SHP77 (cell line): ENCODE measurements around the gene DDX24.

Experiments used
- DNase-seq, 2 experiments: peaks; one replicate each; lab custom pipeline; 2025; lab: John Stamatoyannopoulos, UW

The DDX24 gene, protein sequence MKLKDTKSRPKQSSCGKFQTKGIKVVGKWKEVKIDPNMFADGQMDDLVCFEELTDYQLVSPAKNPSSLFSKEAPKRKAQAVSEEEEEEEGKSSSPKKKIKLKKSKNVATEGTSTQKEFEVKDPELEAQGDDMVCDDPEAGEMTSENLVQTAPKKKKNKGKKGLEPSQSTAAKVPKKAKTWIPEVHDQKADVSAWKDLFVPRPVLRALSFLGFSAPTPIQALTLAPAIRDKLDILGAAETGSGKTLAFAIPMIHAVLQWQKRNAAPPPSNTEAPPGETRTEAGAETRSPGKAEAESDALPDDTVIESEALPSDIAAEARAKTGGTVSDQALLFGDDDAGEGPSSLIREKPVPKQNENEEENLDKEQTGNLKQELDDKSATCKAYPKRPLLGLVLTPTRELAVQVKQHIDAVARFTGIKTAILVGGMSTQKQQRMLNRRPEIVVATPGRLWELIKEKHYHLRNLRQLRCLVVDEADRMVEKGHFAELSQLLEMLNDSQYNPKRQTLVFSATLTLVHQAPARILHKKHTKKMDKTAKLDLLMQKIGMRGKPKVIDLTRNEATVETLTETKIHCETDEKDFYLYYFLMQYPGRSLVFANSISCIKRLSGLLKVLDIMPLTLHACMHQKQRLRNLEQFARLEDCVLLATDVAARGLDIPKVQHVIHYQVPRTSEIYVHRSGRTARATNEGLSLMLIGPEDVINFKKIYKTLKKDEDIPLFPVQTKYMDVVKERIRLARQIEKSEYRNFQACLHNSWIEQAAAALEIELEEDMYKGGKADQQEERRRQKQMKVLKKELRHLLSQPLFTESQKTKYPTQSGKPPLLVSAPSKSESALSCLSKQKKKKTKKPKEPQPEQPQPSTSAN

GRCh38 chr14:94080621-94081385 lies at the start of gene DDX24, which contains the start of gene IFI27L1:
TSS of gene DDX24 (minus strand) at chr14:94081202. CDS start at chr14:94079742, 1,460 bp downstream.
TSS of gene IFI27L1 (plus strand) at chr14:94081310. CDS start at chr14:94096938, 15,628 bp downstream.
- DNase-seq, result peak; percentile 81 to 93

DNA sequence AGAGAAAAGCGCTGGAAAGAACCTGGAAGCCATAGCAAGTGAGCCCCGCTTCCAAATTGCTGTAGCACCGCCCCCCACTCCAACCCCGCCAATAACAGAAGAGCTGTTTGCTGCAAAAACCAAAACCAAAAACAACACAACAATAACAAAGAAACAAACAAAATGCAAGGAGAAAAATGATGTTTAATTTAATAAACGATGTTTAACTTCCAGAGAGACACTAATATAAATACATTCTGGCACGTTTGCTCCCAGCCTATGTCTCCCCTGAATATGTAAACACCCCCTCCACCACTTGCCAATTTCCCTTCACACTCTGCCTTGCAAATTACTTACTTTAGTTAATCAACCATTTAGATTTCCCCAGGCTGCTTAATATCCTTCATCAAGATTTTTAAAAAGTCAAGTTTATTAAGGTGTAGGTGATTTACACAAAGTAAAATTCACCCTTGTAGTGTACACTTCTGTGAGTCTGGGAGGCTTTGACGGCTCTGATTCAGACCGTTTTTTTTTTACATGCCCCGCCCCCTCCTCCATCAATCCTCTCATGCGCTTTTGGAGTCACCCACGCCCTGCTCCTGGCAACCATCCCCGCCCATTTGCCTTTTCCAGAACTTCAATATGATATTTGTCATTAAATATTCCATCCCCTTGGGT lies 48.9 kb upstream of the DDX24 start:
- DNase-seq, result peak; percentile 60

DNA sequence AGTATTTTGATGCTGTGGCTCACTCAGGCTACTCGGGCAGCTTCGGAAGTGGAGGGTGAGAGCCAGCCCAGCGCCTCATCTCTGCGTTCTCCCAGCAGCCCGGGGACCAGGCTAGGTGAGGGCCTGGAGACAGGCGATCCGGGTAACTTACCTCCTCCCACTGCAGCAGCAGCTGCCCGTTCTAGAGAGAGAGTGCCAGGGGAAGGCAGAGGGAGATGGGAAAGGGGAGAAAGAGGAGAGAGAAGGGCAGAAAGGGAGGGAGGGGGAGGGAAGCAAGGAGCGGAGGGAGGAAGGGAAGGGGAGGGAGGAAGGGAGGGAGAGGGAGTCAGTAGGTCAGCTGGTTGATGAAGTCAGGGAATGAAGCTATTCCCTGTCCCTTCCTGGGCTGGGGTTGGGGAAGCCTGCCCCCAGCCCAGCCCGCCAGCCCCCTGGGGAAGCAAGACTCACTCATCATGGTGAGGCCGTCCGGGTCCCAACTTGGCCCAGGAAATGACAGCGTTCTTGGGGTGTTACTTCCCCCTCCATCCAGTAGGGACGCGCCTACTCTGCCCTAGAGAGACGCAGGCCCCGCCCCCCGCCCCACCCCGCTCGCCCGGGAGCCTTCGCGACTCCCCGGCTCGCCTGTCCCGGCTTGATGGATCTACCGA lies 48.2 kb upstream of the DDX24 start, which contains the start of gene IFI27L2:
Gene IFI27L2, minus strand, starts transcription at position 494 of the 647 bp plus-strand sequence. Its CDS starts 40 bp downstream, at position 454.
- DNase-seq, result peak; percentile 77 to 85

DNA sequence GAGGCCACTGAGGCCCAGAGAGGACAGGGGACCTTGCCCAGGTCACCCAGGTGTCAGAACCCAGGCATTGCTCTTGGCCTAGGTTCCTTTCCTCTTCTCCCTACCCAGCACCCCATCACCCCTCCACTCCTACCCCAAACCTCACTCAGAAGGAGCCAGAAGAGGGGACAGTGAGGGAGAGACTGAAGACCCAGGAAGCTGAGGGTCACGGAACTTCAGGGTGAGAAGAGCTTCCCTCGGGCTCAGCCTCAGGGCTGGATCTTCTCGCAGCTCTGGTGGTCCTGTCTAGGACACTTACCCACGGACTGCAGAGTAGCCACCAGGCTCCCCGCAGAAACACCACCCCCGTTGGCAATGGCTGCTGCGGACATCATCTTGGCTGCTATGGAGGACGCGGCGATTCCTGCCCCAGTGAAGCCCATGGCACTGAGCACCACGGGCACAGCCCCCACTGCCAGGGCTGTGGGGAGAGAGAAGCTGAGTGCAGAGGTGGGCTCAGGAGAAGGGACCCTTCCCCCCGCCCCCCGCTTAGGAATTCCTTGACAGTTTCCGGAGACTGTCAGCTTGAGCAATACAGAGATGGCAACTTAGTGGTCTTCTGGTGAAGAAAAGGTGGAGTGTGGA lies 47.3 kb upstream of the DDX24 start:
- DNase-seq, result no peak

DNA sequence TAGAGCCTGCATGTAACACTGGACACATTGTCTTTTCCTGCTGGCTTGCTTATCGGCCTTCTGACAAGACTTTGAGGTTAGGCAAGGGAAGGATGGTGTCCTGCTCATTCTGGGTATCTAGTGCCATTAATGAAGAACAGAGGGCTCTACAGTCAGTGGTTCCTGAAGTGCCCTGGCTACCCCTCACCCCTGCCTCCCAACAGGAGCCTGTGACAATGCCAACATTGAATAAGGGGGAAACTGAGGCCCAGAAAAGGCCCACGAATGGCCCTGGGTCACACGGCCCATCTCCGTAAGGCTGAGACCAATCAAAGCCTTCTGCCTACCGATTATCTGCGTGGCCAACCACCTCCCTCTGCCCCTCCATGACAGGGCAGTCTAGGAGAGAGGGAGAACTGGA lies 46.3 kb upstream of the DDX24 start:
- no peak for DNase-seq

DNA sequence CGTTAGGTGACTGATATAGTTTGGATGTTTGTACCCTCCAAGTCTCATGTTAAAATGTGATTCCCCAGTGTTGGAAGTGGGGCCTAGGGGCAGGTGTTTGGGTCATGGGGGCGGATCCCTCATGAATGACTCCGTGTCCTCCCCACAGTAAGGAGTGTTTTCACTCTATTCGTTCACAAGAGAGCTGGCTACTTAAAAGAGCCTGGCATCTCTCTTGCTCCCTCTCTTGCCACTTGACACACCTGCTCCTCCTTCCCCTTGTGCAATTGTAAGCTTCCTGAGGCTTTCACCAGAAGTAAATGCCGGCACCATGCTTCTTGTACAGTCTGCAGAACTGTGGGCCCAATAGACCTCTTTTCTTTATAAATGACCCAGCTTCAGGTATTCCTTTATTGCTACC lies 45.8 kb upstream of the DDX24 start:
- no peak for DNase-seq

GRCh38 chr14:94126419-94126677 lies 45.3 kb upstream of the DDX24 start:
- DNase-seq, result no peak

DNA sequence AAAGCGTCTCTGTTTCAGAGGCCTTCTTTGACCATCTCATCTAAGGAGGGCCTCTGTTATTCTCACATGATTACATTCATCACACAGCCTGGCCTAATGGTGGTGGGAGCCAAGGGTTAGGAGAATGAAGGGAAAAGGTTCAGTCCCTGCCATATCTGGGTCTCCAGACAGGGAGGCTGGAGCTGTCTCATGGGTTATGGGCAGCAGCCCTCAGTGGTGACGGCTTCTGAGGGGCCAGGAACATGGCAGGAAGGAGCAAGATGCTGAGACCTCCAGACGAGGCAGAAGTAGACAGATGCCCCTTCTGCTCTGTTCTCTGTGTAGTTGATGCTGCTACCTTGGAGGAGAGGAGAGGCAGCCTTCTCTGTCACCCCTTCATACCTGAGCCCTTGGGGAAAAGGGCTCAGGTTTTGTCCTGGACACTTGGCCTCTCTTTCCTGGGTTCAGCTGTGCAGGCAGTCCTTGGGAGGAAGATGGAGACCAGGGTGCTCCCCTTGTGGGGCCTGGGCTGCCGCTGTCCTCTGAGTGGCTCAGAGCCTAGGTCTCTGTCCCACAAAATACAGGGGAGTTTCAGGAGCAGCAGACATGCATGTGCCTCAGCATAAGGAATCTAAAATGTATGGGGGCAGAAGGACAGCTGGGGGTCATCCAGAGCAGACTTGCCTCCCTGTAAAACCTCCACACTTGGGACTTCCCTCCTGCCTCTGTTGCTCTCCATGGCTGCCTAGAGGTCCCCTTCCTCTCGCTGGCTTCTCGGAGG lies 44.8 kb upstream of the DDX24 start:
- no peak for DNase-seq

- no peak for DNase-seq
Measured at GRCh38 chr14:94124582-94125377, 43.8 kb upstream of the DDX24 start.

GRCh38 chr14:94123868-94124267 lies 42.9 kb upstream of the DDX24 start:
- DNase-seq, result no peak

DNA sequence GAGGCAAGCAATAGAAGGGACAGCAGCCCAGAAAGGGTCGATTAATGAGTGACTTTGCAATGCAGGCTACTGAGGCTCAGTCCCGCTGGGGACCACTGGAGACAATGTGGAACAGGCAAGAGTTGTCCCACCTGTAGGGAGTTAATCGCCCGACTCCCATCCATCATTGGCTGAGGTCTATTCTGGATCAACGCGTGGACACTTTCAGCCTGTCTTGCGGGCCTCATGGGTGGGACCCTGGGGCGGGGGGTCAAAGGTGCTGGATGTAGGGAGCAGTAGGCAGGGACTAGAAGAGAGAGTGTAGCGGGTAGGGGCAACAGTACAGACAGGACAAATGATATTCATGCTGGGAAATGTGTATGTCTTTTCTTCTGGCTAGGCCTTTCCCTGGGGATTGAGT lies 42.3 kb upstream of the DDX24 start:
- no peak for DNase-seq

- no peak for DNase-seq
Measured at GRCh38 chr14:94122438-94122837, 41.4 kb upstream of the DDX24 start.

- no peak for DNase-seq
Measured at GRCh38 chr14:94121485-94121884, 40.5 kb upstream of the DDX24 start.

DNA sequence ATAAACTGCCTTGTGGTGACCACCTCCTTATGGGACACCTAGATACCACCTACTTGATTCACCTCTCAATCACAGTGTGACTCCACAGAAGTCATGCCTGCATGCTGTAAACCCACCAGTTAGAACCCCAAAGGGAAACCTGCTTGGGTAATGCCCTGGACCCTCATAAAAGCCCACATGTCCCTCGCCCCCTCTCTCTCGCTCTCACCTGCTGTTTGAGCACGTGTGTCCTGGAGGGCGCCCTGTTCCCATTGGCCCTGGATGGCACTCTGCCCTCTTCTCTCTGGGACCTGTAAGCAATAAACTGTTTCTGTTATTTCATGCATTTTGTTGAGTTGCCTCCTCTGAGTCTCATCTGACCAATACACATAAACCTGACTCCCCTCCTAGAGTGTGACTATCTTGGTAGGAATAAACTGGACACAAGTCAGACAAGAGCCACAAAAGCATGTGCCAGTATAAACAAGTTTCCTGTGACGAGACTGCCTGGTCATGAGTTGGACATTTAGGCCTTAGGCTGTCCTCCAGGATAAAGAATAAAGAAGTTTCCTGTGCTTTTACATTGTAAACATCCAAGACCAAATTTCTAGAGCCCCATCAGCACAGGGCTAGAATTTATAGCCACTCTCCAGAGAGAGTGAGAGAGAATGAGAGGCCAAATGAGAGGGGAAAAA lies 39.8 kb upstream of the DDX24 start:
- DNase-seq, result no peak

- DNase-seq, result no peak
Measured at GRCh38 chr14:94119071-94119470, 38.1 kb upstream of the DDX24 start.

DNA sequence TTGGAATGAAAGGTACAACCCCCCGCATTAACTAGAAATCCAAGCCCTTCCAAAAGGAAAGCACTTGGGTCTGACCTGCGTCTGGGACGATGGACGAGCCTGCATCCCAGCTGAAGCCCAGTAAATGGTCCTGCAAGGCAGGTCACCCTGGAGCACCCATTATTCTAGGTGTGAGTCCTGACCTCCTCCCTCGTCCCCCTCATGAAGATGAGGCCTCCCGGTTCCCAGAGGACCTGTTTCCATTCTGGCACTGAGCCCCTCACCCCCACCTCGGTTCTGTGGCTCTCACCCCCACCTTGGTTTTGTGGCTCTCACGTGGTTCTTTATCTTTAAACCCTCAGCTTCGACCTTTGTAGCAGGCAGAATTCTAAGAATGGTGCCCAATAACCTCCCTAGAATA lies 36.9 kb upstream of the DDX24 start:
- no peak for DNase-seq

GRCh38 chr14:94116701-94117100 lies 35.7 kb upstream of the DDX24 start:
- no peak for DNase-seq

DNA sequence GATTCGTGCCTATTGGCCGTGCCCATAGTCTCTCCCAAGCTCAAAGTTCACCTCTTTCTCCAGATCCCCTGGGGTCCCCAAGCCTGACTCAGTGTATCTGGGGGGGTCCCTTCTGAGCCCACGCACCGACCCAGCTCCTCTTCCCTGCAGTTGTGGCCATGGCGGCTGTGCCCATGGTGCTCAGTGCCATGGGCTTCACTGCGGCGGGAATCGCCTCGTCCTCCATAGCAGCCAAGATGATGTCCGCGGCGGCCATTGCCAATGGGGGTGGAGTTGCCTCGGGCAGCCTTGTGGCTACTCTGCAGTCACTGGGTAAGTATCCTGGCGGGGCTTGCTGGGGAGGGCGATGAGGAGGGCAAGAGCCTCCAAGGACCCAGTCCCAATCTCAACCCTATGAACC lies 34.6 kb upstream of the DDX24 start:
- DNase-seq, result no peak
